ENCODE data around the gene SS18L1. TPM values are rescaled to one million over a fixed set of nuclear protein-coding genes. Genes with fewer than 3 reads are reported as not detected.

Gene SS18L1
- total RNA-seq, 1 donor from 2014 or later, result 16.3 TPM

GRCh38 chr20:62136283-62137091 lies 7.1 kb upstream of the SS18L1 start:
- Histone ChIP-seq H4K20me1 (ENCODE audit: insufficient read depth, low read length) (peaks cover 93% of the 10 kb centered on the region), H3K36me3 (ENCODE audit: insufficient read depth, low read length) (peaks cover 60% of the 10 kb centered on the region), H3K27ac (ENCODE audit: low read depth, low read length) (no peak overlapping the region), H2AFZ (ENCODE audit: low read depth, low read length) (no peak overlapping the region), H3K79me2 (ENCODE audit: insufficient read depth, low read length) (peaks cover 52% of the 10 kb centered on the region), H3K27me3 (ENCODE audit: insufficient read depth, low read length) (no peaks in the 10 kb centered on the region), H3K4me2 (ENCODE audit: low read length) (no peak overlapping the region), H3K4me1 (ENCODE audit: insufficient read depth, low read length) (peaks cover 12% of the 10 kb centered on the region), H3K4me3 (ENCODE audit: insufficient read depth, low read depth, low read length) (no peak overlapping the region), H3K9ac (ENCODE audit: low read length) (no peak overlapping the region), H3K9me3 (ENCODE audit: insufficient read depth, low read depth, low read length) (no peaks in the 10 kb centered on the region)
- Mint-ChIP-seq H3K4me1 (ENCODE audit: low read depth, unreplicated experiment) (peaks cover 12% of the 10 kb centered on the region), H3K27ac (ENCODE audit: unreplicated experiment) (no peak overlapping the region), H3K27me3 (ENCODE audit: low read depth, unreplicated experiment) (no peaks in the 10 kb centered on the region), H3K4me3 (ENCODE audit: unreplicated experiment) (peak overlapping the region; percentile 28), H3K36me3 (ENCODE audit: low read depth, unreplicated experiment) (peaks cover 26% of the 10 kb centered on the region), H3K9me3 (ENCODE audit: unreplicated experiment) (no peaks in the 10 kb centered on the region)
- FAIRE-seq (no peak), DNase-seq (ENCODE audit: low read depth) (peak; percentile 31)
- TF ChIP-seq CTCF (IDR thresholded peaks at IDR 0.05; ENCODE audit: insufficient read depth, low read depth, low read length) (peak; percentile 79), EZH2 (IDR thresholded peaks at IDR 0.05; ENCODE audit: insufficient read depth, low read length) (no peak)

DNA sequence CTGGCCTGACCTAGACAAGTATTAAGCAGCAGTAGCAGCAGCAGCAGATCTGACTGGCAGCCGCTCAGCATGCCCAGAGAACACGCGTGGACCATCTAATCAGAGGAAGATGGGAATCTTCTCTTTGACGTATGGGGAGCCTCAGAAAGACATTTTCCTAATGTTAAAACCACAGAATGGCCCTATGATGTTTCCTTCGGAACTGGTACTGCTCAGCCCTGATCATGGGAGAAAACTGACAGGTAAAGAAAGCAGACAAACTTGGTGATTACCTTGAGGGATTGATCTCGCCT lies 6.5 kb upstream of the SS18L1 start:
- peaks cover 14% of the 10 kb centered on the region for H3K4me1 Mint-ChIP-seq (ENCODE audit: low read depth, unreplicated experiment)
- no peak overlapping the region for H3K27ac ChIP-seq (ENCODE audit: low read depth, low read length)
- H3K9me3 ChIP-seq (ENCODE audit: insufficient read depth, low read depth, low read length), result no peaks in the 10 kb centered on the region
- peaks cover 57% of the 10 kb centered on the region for H3K79me2 ChIP-seq (ENCODE audit: insufficient read depth, low read length)
- no peak for FAIRE-seq
- peaks cover 56% of the 10 kb centered on the region for H3K36me3 ChIP-seq (ENCODE audit: insufficient read depth, low read length)
- H3K4me2 ChIP-seq (ENCODE audit: low read length), result no peak overlapping the region
- peaks cover 18% of the 10 kb centered on the region for H3K4me1 ChIP-seq (ENCODE audit: insufficient read depth, low read length)
- peaks cover 22% of the 10 kb centered on the region for H3K36me3 Mint-ChIP-seq (ENCODE audit: low read depth, unreplicated experiment)
- no peaks in the 10 kb centered on the region for H3K9me3 Mint-ChIP-seq (ENCODE audit: unreplicated experiment)
- no peaks in the 10 kb centered on the region for H3K27me3 Mint-ChIP-seq (ENCODE audit: low read depth, unreplicated experiment)
- peak overlapping the region; percentile 28 for H3K4me3 Mint-ChIP-seq (ENCODE audit: unreplicated experiment)
- H3K27ac Mint-ChIP-seq (ENCODE audit: unreplicated experiment), result no peak overlapping the region
- H3K9ac ChIP-seq (ENCODE audit: low read length), result no peak overlapping the region
- TF ChIP-seq EZH2 (IDR thresholded peaks at IDR 0.05; ENCODE audit: insufficient read depth, low read length) (no peak), CTCF (IDR thresholded peaks at IDR 0.05; ENCODE audit: insufficient read depth, low read depth, low read length) (no peak)
- DNase-seq (ENCODE audit: low read depth), result no peak
- H2AFZ ChIP-seq (ENCODE audit: low read depth, low read length), result no peak overlapping the region
- H4K20me1 ChIP-seq (ENCODE audit: insufficient read depth, low read length), result peaks cover 96% of the 10 kb centered on the region
- H3K4me3 ChIP-seq (ENCODE audit: insufficient read depth, low read depth, low read length), result no peak overlapping the region
- no peaks in the 10 kb centered on the region for H3K27me3 ChIP-seq (ENCODE audit: insufficient read depth, low read length)

Measured in astrocyte (in vitro differentiated cells and primary cell).